Panc1 (cell line): Measurements from ENCODE around the gene CYTH3. TPM values are rescaled to one million over a fixed set of nuclear protein-coding genes. Genes with fewer than 3 reads are reported as not detected.
"Not testable (repeated sequence)": the region's sequence is repeated elsewhere in the genome, so short reads cannot be mapped to it uniquely, and the experiment has no call there.

Experiments
- ATAC-seq: fragments of 200-7000 bp; cut with Tn5 transposase; 2 replicates; pipeline ENCODE4 v1.9.1; 2020; ENCODE audit warnings: mild to moderate bottlenecking, moderate library complexity
- BruUV-seq: library from RNA; stranded (reverse); fragments of 400-500 nt; replicated peaks from 2 replicates; lab custom pipeline; 2021; lab: Mats Ljungman, UMichigan
- CTCF ChIA-PET: fragments of 300-600 bp; sonication (Branson Sonifier 250); formaldehyde crosslinking; loops from one replicate; lab custom pipeline; 2022; ENCODE audit warnings: antibody characterized with exemption; lab: Charles Lee
- POLR2A ChIA-PET: fragments of 300-600 bp; sonication (Branson Sonifier 250); formaldehyde crosslinking; loops from one replicate; lab custom pipeline; 2022; ENCODE audit warnings: antibody characterized with exemption; lab: Charles Lee
- DNase-seq: peaks from one replicate; pipeline ENCODE4 v3.0.0-alpha.2; 2010; ENCODE audit warnings: low read depth, low spot score
- H3K27ac ChIP-seq: 2 replicates; pipeline ENCODE4 v1.5.1; 2011; ENCODE audit warnings: mild to moderate bottlenecking, low read length, inconsistent platforms
- H3K27me3 ChIP-seq: fragments of 200-500 bp; sonication (Bioruptor generic); 2 replicates; pipeline ENCODE4 v1.6.0; 2014; ENCODE audit warnings: low read length, inconsistent platforms; ENCODE audit not compliant: control insufficient read depth, insufficient read depth
- H3K36me3 ChIP-seq: fragments of 200-500 bp; sonication (Bioruptor generic); 2 replicates; pipeline ENCODE4 v1.5.1; 2014; ENCODE audit warnings: inconsistent platforms, mild to moderate bottlenecking, low read length, moderate library complexity; ENCODE audit not compliant: control insufficient read depth, insufficient read depth
- H3K4me1 ChIP-seq: 2 replicates; pipeline ENCODE4 v1.5.1; 2011; ENCODE audit warnings: inconsistent platforms, mild to moderate bottlenecking, low read length, moderate library complexity; ENCODE audit not compliant: control insufficient read depth, insufficient read depth
- H3K4me3 ChIP-seq, 2 experiments: 2 replicates each; pipeline ENCODE4 v1.5.1; 2011 to 2012; ENCODE audit warnings: low read depth in 2 of 2, low read length in 2 of 2, mild to moderate bottlenecking in 2 of 2, inconsistent platforms in 1 of 2, moderate library complexity in 1 of 2
- H3K9me3 ChIP-seq: fragments of 200-500 bp; sonication (Bioruptor generic); 2 replicates; pipeline ENCODE4 v1.5.1; 2014; ENCODE audit warnings: low read depth, mild to moderate bottlenecking, inconsistent platforms, low read length, moderate library complexity; ENCODE audit not compliant: control insufficient read depth, insufficient read depth
- CTCF ChIP-seq: fragments of 450-650 bp; IDR thresholded peaks from 2 replicates; pipeline ENCODE4 v1.5.1; 2017; ENCODE audit warnings: mild to moderate bottlenecking
- POLR2AphosphoS5 ChIP-seq: IDR thresholded peaks from 2 replicates; pipeline ENCODE4 v1.6.1; 2012; ENCODE audit warnings: mild to moderate bottlenecking, low read depth, low read length, moderate library complexity
- SIN3A ChIP-seq: IDR thresholded peaks from 2 replicates; pipeline ENCODE4 v1.6.1; 2012; ENCODE audit warnings: low read depth, mild to moderate bottlenecking, low read length, moderate library complexity, borderline replicate concordance; ENCODE audit not compliant: insufficient read depth
- TCF7L2 ChIP-seq: IDR thresholded peaks from 2 replicates; pipeline ENCODE4 v1.6.1; 2011; ENCODE audit warnings: mild to moderate bottlenecking, low read depth, low read length, inconsistent platforms
- in situ Hi-C: cut with HindIII; loops from 2 replicates; pipeline ENCODE4 v1.10.0; 2016; ENCODE audit warnings: low sequenced_read_pairs, low pct_unique_long_range_greater_than_20kb
- intact Hi-C: fragments of 100-400 bp; cut with micrococcal nuclease; formaldehyde crosslinking; loops from one replicate; pipeline ENCODE4 v1.10.0; 2022; ENCODE audit not compliant: unreplicated experiment
- total RNA-seq: library from RNA; stranded (reverse); gene quantifications from one replicate; pipeline ENCODE4 v1.2.1, GENCODE V29; 2021; ENCODE audit not compliant: unreplicated experiment
- TF ChIP-seq, protein P1 (sequence below), 2 experiments: IDR thresholded peaks; 2 replicates each; pipeline ENCODE4 v1.6.1; 2011 to 2012; ENCODE audit warnings: low read depth in 2 of 2, control low read depth in 1 of 2, low read length in 1 of 2, mild to moderate bottlenecking in 1 of 2, moderate library complexity in 1 of 2; ENCODE audit not compliant: insufficient read depth in 1 of 2

The CYTH3 gene
- total RNA-seq, 1 experiment from 2014 or later: 35.5 TPM

GRCh38 chr7:6153646-6154541 lies 118.5 kb downstream of the CYTH3 start:
- POLR2A ChIA-PET: no interaction called here
- Histone ChIP-seq H3K36me3 (peaks cover 10% of the 10 kb centered on the region; the same call in 1 of the 2 replicates), H3K27ac (no peak overlapping the region), H3K27me3 (no peaks in the 10 kb centered on the region), H3K4me3 (no peak overlapping the region), H3K4me1 (no peaks in the 10 kb centered on the region), H3K9me3 (no peaks in the 10 kb centered on the region)
- CTCF ChIA-PET: no interaction called here
- no peak for ATAC-seq
- in situ Hi-C loops (no loop called here), intact Hi-C loops (loop anchor here (10.0 kb wide), 1 partner anchor 281 kb away; no protein-coding TSS in a partner anchor)
- TF ChIP-seq POLR2AphosphoS5 (no peak), CTCF (no peak), TCF7L2 (no peak), SIN3A (no peak)
- TF ChIP-seq, protein P1, sequence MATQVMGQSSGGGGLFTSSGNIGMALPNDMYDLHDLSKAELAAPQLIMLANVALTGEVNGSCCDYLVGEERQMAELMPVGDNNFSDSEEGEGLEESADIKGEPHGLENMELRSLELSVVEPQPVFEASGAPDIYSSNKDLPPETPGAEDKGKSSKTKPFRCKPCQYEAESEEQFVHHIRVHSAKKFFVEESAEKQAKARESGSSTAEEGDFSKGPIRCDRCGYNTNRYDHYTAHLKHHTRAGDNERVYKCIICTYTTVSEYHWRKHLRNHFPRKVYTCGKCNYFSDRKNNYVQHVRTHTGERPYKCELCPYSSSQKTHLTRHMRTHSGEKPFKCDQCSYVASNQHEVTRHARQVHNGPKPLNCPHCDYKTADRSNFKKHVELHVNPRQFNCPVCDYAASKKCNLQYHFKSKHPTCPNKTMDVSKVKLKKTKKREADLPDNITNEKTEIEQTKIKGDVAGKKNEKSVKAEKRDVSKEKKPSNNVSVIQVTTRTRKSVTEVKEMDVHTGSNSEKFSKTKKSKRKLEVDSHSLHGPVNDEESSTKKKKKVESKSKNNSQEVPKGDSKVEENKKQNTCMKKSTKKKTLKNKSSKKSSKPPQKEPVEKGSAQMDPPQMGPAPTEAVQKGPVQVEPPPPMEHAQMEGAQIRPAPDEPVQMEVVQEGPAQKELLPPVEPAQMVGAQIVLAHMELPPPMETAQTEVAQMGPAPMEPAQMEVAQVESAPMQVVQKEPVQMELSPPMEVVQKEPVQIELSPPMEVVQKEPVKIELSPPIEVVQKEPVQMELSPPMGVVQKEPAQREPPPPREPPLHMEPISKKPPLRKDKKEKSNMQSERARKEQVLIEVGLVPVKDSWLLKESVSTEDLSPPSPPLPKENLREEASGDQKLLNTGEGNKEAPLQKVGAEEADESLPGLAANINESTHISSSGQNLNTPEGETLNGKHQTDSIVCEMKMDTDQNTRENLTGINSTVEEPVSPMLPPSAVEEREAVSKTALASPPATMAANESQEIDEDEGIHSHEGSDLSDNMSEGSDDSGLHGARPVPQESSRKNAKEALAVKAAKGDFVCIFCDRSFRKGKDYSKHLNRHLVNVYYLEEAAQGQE (IDR thresholded peaks at IDR 0.05; ENCODE audit: insufficient read depth in 1 of 2, low read depth in 2 of 2, low read length in 1 of 2): no peak
- DNase-seq: no peak
- BruUV-seq: no TSS peak

DNA sequence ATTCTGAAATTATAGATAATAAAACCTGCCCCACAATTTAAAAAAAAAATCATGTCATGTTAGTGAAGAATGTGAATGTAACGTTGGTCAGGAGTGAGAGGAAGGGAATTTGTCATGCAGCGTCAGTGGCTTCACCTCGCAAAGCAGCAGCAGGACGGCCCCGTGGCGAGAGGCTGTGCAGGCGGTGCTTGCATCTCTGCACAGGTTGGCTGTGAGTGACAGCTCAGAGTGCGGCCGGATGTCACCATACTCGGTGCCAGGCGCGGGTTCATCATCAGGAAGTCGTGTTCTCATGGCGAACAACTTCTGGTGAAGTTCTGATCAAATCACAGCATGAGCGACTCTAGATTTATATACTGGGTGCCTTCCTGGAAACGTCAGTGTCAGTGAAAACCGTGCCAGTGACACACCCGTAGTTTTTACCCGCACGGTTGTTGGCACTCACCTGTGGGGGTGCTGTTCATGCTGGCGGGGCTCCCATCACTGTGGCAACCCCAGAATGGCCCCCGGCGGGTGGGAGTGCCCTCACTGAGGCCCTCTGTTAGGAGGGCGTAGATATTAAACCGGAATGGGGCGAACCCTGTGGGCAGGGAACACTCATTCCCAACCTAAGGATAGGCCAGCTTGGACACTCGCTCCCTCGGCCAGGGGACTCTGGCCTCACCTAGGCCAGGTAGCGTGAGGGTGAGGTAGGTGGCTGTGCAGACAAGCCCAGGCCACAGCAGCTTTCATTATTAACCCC lies 120.3 kb downstream of the CYTH3 start:
- in situ Hi-C loops: no loop called here
- DNase-seq (no peak), ATAC-seq (no peak)
- POLR2A ChIA-PET: no interaction called here
- no peak for TF ChIP-seq SIN3A
- no peak for TF ChIP-seq CTCF
- TF ChIP-seq TCF7L2: no peak
- no peak for TF ChIP-seq POLR2AphosphoS5
- TF ChIP-seq, protein P1 (IDR thresholded peaks at IDR 0.05; ENCODE audit: insufficient read depth in 1 of 2, low read depth in 2 of 2, low read length in 1 of 2): no peak
- H3K36me3 ChIP-seq: peaks cover 20% of the 10 kb centered on the region; the same call in 1 of the 2 replicates
- intact Hi-C loops: loop anchor here (10.0 kb wide), 1 partner anchor 283 kb away; no protein-coding TSS in a partner anchor
- no peaks in the 10 kb centered on the region for H3K4me1 ChIP-seq
- no TSS peak for BruUV-seq
- no peak overlapping the region for H3K27ac ChIP-seq
- CTCF ChIA-PET: no interaction called here
- no peaks in the 10 kb centered on the region for H3K27me3 ChIP-seq
- H3K4me3 ChIP-seq: no peak overlapping the region
- no peaks in the 10 kb centered on the region for H3K9me3 ChIP-seq

- ATAC-seq, BruUV-seq, DNase-seq, H3K27ac ChIP-seq, H3K9me3 ChIP-seq, H3K27me3 ChIP-seq, CTCF ChIA-PET, H3K4me3 ChIP-seq, in situ Hi-C loops, H3K4me1 ChIP-seq: not testable (repeated sequence)
- POLR2A ChIA-PET: interaction anchor here (0.6 kb wide), 1 partner anchor 232 kb away, joined by 14 read pairs; no protein-coding TSS in a partner anchor
- peaks cover 21% of the 10 kb centered on the region; the same call in 1 of the 2 replicates for H3K36me3 ChIP-seq
- intact Hi-C loops: loop anchor here (10.0 kb wide), 1 partner anchor 283 kb away; no protein-coding TSS in a partner anchor
Measured at GRCh38 chr7:6151527-6151926, 120.9 kb downstream of the CYTH3 start.
